K562 (cell line): ENCODE data around the gene DDAH1.

ENCODE experiments used
- POLR2A ChIP-seq: fragments of 450-650 bp; conservative IDR thresholded peaks from 2 replicates; pipeline ENCODE4 v1.6.1; 2016
- ZNF655 ChIP-seq: fragments of 250-450 bp; sonication (Bioruptor Pico); IDR thresholded peaks from 2 replicates; pipeline ENCODE4 v1.5.0; 2021
- ZNF707 ChIP-seq: fragments of 250-450 bp; sonication (Bioruptor Pico); conservative IDR thresholded peaks from 2 replicates; pipeline ENCODE4 v1.8.0; 2022; ENCODE audit warnings: inconsistent platforms, mild to moderate bottlenecking, moderate library complexity
- TF ChIP-seq, protein P1 (sequence below), 3 experiments: IDR thresholded peaks in 2 of 3; conservative IDR thresholded peaks in 1 of 3; 2 replicates each; pipeline ENCODE4 v1.5.1; 2011 to 2012; ENCODE audit warnings: low read length in 3 of 3, mild to moderate bottlenecking in 3 of 3, control low read depth in 2 of 3, improper control_type of control experiment in 1 of 3, inconsistent platforms in 1 of 3, low read depth in 1 of 3, mixed read lengths in 1 of 3, moderate library complexity in 1 of 3; ENCODE audit not compliant: insufficient read depth in 2 of 3

GRCh38 chr1:85406081-85406480 lies 58.9 kb downstream of the DDAH1 start:
- TF ChIP-seq POLR2A (no peak), ZNF707 (CRISPR knock-in tag) (no peak), ZNF655 (CRISPR knock-in tag) (no peak)
- TF ChIP-seq, protein P1, sequence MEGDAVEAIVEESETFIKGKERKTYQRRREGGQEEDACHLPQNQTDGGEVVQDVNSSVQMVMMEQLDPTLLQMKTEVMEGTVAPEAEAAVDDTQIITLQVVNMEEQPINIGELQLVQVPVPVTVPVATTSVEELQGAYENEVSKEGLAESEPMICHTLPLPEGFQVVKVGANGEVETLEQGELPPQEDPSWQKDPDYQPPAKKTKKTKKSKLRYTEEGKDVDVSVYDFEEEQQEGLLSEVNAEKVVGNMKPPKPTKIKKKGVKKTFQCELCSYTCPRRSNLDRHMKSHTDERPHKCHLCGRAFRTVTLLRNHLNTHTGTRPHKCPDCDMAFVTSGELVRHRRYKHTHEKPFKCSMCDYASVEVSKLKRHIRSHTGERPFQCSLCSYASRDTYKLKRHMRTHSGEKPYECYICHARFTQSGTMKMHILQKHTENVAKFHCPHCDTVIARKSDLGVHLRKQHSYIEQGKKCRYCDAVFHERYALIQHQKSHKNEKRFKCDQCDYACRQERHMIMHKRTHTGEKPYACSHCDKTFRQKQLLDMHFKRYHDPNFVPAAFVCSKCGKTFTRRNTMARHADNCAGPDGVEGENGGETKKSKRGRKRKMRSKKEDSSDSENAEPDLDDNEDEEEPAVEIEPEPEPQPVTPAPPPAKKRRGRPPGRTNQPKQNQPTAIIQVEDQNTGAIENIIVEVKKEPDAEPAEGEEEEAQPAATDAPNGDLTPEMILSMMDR (IDR thresholded peaks at IDR 0.05 in 2 of 3, conservative IDR thresholded peaks at IDR 0.05 in 1 of 3; ENCODE audit: insufficient read depth in 2 of 3, low read depth in 1 of 3, low read length in 3 of 3) = no peak
